SK-N-SH (cell line): ENCODE data around the gene CCSER1.

Source experiments
- CTCF ChIP-seq: fragments of 200-600 bp; sonication (generic); IDR thresholded peaks from 2 replicates; pipeline ENCODE4 v1.6.1; 2017; ENCODE audit warnings: antibody characterized with exemption, mild to moderate bottlenecking, moderate library complexity
- ELF1 ChIP-seq: IDR thresholded peaks from 2 replicates; pipeline ENCODE4 v1.4.0; 2012
- EP300 ChIP-seq, 2 experiments: IDR thresholded peaks; 2 replicates each; pipeline versions ENCODE4 v1.4.0 to v1.6.1; 2012; ENCODE audit warnings: borderline replicate concordance in 1 of 2, low read depth in 1 of 2, low read length in 1 of 2
- EZH2phosphoT487 ChIP-seq: fragments of 200-600 bp; sonication (generic); IDR thresholded peaks from 2 replicates; pipeline ENCODE4 v1.6.1; 2017; ENCODE audit warnings: low read depth, mixed run types, mild to moderate bottlenecking, antibody characterized with exemption, moderate library complexity, borderline replicate concordance
- GABPA ChIP-seq: IDR thresholded peaks from 2 replicates; pipeline ENCODE4 v1.4.0; 2012; ENCODE audit warnings: low read depth, mild to moderate bottlenecking
- GATA2 ChIP-seq: sonication (generic); formaldehyde crosslinking; IDR thresholded peaks from 2 replicates; pipeline ENCODE4 v1.5.0; 2020; ENCODE audit warnings: mild to moderate bottlenecking, missing genetic modification reagents
- JUND ChIP-seq: IDR thresholded peaks from 2 replicates; pipeline ENCODE4 v1.4.0; 2012
- MEF2A ChIP-seq: IDR thresholded peaks from 2 replicates; pipeline ENCODE4 v1.4.0; 2012; ENCODE audit warnings: low read depth, borderline replicate concordance
- NRF1 ChIP-seq: IDR thresholded peaks from 2 replicates; pipeline ENCODE4 v1.6.1; 2012; ENCODE audit warnings: low read depth, mild to moderate bottlenecking, low read length
- RAD21 ChIP-seq: IDR thresholded peaks from 2 replicates; pipeline ENCODE4 v1.6.1; 2012; ENCODE audit warnings: mild to moderate bottlenecking, low read length
- REST ChIP-seq: IDR thresholded peaks from 2 replicates; pipeline ENCODE4 v1.6.1; 2012; ENCODE audit warnings: mild to moderate bottlenecking, low read depth, low read length, moderate library complexity

DNA sequence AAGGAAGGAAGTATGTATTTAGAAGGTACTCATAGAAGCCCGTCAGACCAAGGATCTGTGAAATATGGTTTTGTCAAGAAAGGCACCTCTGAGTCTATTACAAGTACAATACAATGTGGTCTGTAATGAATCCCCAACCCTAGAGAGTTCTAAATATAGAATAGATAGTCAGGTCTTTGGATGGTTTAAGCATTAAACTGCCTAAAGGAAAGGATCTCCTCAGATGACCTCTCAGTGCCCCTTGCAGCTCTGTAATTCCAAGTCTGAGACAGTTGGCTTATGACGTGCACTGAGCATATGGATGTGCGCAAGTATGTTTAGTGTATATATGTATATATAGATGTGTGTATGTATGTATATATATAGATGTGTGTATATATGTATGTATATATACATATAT, 62.0 kb downstream of the CCSER1 start:
- TF ChIP-seq EZH2phosphoT487 = no peak
- TF ChIP-seq CTCF = no peak
- no peak for TF ChIP-seq GATA2 (CRISPR knock-in tag)
- TF ChIP-seq MEF2A = no peak
- TF ChIP-seq RAD21 = no peak
- no peak for TF ChIP-seq GABPA
- TF ChIP-seq REST = no peak
- TF ChIP-seq JUND = no peak
- no peak for TF ChIP-seq EP300 (IDR thresholded peaks at IDR 0.05; ENCODE audit: borderline replicate concordance in 1 of 2, low read depth in 1 of 2, low read length in 1 of 2)
- TF ChIP-seq NRF1 = no peak
- no peak for TF ChIP-seq ELF1
